HL-60 (cell line): ENCODE results near the gene PAPPA.

Experiments used
- POLR2AphosphoS5 ChIP-seq: IDR thresholded peaks from 2 replicates; pipeline ENCODE4 v1.6.1; 2012; ENCODE audit warnings: low read depth
- REST ChIP-seq: IDR thresholded peaks from 2 replicates; pipeline ENCODE4 v1.6.1; 2012; ENCODE audit warnings: low read depth; ENCODE audit not compliant: insufficient replicate concordance
- TF ChIP-seq, protein P1 (sequence below): IDR thresholded peaks from one replicate; pipeline ENCODE4 v1.5.1; 2011; ENCODE audit warnings: low read length, control low read depth, inconsistent platforms; ENCODE audit not compliant: insufficient read depth

DNA sequence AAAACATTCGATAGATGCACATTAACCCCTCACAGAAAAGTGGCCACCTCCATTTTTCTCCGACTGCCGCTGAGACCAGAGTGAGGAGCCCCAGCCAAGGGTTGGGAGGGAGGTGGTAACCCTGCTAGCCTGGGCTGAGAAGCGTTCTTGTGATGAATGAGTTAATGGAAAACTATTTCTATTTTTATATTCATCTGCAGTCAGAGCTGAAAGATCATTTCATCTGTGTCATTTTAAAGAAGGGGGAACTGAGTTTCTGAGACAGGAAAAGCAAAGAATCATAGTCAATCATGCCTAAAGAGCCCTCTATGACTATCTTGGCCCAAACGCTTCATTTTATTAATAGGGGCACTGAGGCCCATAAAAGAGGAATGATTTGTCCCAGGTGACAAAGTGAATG, 229.5 kb downstream of the PAPPA start:
- TF ChIP-seq, protein P1, sequence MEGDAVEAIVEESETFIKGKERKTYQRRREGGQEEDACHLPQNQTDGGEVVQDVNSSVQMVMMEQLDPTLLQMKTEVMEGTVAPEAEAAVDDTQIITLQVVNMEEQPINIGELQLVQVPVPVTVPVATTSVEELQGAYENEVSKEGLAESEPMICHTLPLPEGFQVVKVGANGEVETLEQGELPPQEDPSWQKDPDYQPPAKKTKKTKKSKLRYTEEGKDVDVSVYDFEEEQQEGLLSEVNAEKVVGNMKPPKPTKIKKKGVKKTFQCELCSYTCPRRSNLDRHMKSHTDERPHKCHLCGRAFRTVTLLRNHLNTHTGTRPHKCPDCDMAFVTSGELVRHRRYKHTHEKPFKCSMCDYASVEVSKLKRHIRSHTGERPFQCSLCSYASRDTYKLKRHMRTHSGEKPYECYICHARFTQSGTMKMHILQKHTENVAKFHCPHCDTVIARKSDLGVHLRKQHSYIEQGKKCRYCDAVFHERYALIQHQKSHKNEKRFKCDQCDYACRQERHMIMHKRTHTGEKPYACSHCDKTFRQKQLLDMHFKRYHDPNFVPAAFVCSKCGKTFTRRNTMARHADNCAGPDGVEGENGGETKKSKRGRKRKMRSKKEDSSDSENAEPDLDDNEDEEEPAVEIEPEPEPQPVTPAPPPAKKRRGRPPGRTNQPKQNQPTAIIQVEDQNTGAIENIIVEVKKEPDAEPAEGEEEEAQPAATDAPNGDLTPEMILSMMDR: no peak
- TF ChIP-seq REST (no peak), POLR2AphosphoS5 (no peak)
